Sigmoid colon (tissue), 7 donors: ENCODE data around the gene MOB1A. TPM values are rescaled to one million over a fixed set of nuclear protein-coding genes. Genes with fewer than 3 reads are reported as not detected.
A peak's percentile ranks its signal among the peaks of the same experiment; 100 is the strongest.
"Not testable (repeated sequence)": the region's sequence is repeated elsewhere in the genome, so short reads cannot be mapped to it uniquely, and the experiment has no call there.

Experiments
- DNase-seq: peaks from one replicate; pipeline ENCODE4 v3.0.0-alpha.2; 2019
- H3K27ac ChIP-seq, 4 donors: fragments of 200-600 bp; sonication (generic); one replicate each; pipeline ENCODE4 v1.5.1; 2016 to 2019; ENCODE audit warnings: mild to moderate bottlenecking in 1 of 4
- H3K27me3 ChIP-seq, 3 donors: fragments of 200-600 bp; sonication (generic); one replicate each; pipeline ENCODE4 v1.5.1; 2019; ENCODE audit warnings: mild to moderate bottlenecking in 1 of 3
- H3K36me3 ChIP-seq, 4 donors: fragments of 200-600 bp; sonication (generic); one replicate each; pipeline ENCODE4 v1.5.1; 2016 to 2019
- H3K4me1 ChIP-seq, 4 donors: fragments of 200-600 bp; sonication (generic); one replicate each; pipeline ENCODE4 v1.5.1; 2017 to 2019
- H3K4me3 ChIP-seq, 4 donors: fragments of 200-600 bp; sonication (generic); one replicate each; pipeline ENCODE4 v1.5.1; 2017 to 2019; ENCODE audit warnings: mild to moderate bottlenecking in 2 of 4, moderate library complexity in 1 of 4
- H3K9me3 ChIP-seq, 4 donors: fragments of 200-600 bp in 3 of 4; sonication (generic) in 3 of 4; one replicate each; pipeline versions ENCODE4 v1.5.1 to v1.6.1; 2013 to 2019
- EP300 ChIP-seq, 4 donors: sonication (generic); formaldehyde crosslinking; IDR thresholded peaks; one replicate each; pipeline ENCODE4 v1.6.1; 2017; ENCODE audit warnings: antibody characterized with exemption in 4 of 4
- POLR2A ChIP-seq, 2 donors: fragments of 450-650 bp; IDR thresholded peaks; one replicate each; pipeline ENCODE4 v1.6.1; 2016; ENCODE audit warnings: antibody characterized with exemption in 2 of 2, mild to moderate bottlenecking in 2 of 2, moderate library complexity in 2 of 2
- POLR2AphosphoS5 ChIP-seq, 4 donors: sonication (generic); formaldehyde crosslinking; IDR thresholded peaks; one replicate each; pipeline ENCODE4 v1.6.1; 2017; ENCODE audit warnings: antibody characterized with exemption in 4 of 4
- WGBS, 2 donors: extraction: QIAGEN DNeasy Blood & Tissue Kit; methylation state at CpG; one replicate each; pipeline ENCODE4 v1.1.7; 2013; 5-methylcytosine and 5-hydroxymethylcytosine counted together
- intact Hi-C: fragments of 100-400 bp; cut with DNase I; formaldehyde crosslinking; loops from one replicate; pipeline ENCODE4 v1.15.1; 2023
- polyA plus RNA-seq, 3 donors: library from polyadenylated mRNA; stranded (reverse); fragments of 200-250 nt; gene quantifications; one replicate each; pipeline ENCODE4 v1.2.3, GENCODE V29; 2013
- total RNA-seq, 4 donors: library from RNA; depleted of rRNA; stranded (reverse); fragments of >200 nt; gene quantifications; one replicate each; pipeline ENCODE4 v1.1.0, GENCODE V29; 2016
- TF ChIP-seq, protein P1 (sequence below), 4 experiments: fragments of 450-650 bp in 3 of 4; fragments of 200-600 bp in 1 of 4; IDR thresholded peaks; one replicate each; pipeline ENCODE4 v1.5.1; 2016 to 2019; ENCODE audit warnings: antibody characterized with exemption in 4 of 4, mild to moderate bottlenecking in 3 of 4, moderate library complexity in 2 of 4
- donor health status: healthy with polysubstance abuse.
- donor health status: Bipolar disorder and iron deficiency.
- donor health status: healthy.

MOB1A gene
- total and polyA plus RNA-seq, 7 donors: 51.1 to 108 (median 85.1) TPM

GRCh38 chr2:74219846-74220486, 41.3 kb upstream of the MOB1A start:
- intact Hi-C loops: no loop called here
- no peak for DNase-seq
- Histone ChIP-seq H3K27ac (no peak overlapping the region), H3K4me1 (no peaks in the 10 kb centered on the region), H3K9me3 (no peaks in the 10 kb centered on the region), H3K36me3 (no peaks in the 10 kb centered on the region), H3K27me3 (no peaks in the 10 kb centered on the region), H3K4me3 (no peak overlapping the region)
- no peak for TF ChIP-seq EP300 (IDR thresholded peaks at IDR 0.05)
- TF ChIP-seq, protein P1, sequence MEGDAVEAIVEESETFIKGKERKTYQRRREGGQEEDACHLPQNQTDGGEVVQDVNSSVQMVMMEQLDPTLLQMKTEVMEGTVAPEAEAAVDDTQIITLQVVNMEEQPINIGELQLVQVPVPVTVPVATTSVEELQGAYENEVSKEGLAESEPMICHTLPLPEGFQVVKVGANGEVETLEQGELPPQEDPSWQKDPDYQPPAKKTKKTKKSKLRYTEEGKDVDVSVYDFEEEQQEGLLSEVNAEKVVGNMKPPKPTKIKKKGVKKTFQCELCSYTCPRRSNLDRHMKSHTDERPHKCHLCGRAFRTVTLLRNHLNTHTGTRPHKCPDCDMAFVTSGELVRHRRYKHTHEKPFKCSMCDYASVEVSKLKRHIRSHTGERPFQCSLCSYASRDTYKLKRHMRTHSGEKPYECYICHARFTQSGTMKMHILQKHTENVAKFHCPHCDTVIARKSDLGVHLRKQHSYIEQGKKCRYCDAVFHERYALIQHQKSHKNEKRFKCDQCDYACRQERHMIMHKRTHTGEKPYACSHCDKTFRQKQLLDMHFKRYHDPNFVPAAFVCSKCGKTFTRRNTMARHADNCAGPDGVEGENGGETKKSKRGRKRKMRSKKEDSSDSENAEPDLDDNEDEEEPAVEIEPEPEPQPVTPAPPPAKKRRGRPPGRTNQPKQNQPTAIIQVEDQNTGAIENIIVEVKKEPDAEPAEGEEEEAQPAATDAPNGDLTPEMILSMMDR (IDR thresholded peaks at IDR 0.05): no peak
- no peak for TF ChIP-seq POLR2AphosphoS5 (IDR thresholded peaks at IDR 0.05)
- TF ChIP-seq POLR2A (IDR thresholded peaks at IDR 0.05): no peak
- WGBS, 2 donors: 94 to 98% methylated on average over 5 of the region's 5 CpGs

- intact Hi-C loops: no loop called here
- 63 to 82% methylated on average over 2 of the region's 2 CpGs for WGBS, 2 donors
- H3K36me3 ChIP-seq: peaks cover 0 to 9% (median 3%) of the 10 kb centered on the region in 4 donors
Observed at GRCh38 chr2:74216642-74217041, 38.0 kb upstream of the MOB1A start.

GRCh38 chr2:74215771-74216170, 37.1 kb upstream of the MOB1A start:
- H3K4me3 ChIP-seq, intact Hi-C loops, H3K4me1 ChIP-seq, H3K9me3 ChIP-seq, H3K27me3 ChIP-seq, H3K27ac ChIP-seq, DNase-seq, H3K36me3 ChIP-seq: not testable (repeated sequence)
- WGBS, 2 donors: 95% methylated on average over 6 of the region's 6 CpGs

More at GRCh38 chr2:74216642-74217041, 38.0 kb upstream of the MOB1A start:
- H3K9me3 ChIP-seq: no peaks in the 10 kb centered on the region
- H3K4me3 ChIP-seq: no peak overlapping the region
- H3K27ac ChIP-seq: no peak overlapping the region
- TF ChIP-seq EP300 (IDR thresholded peaks at IDR 0.05) (no peak), POLR2AphosphoS5 (IDR thresholded peaks at IDR 0.05) (no peak), POLR2A (IDR thresholded peaks at IDR 0.05) (no peak)
- TF ChIP-seq, protein P1 (IDR thresholded peaks at IDR 0.05): no peak
- DNase-seq: no peak
- H3K4me1 ChIP-seq: no peaks in the 10 kb centered on the region
- no peaks in the 10 kb centered on the region for H3K27me3 ChIP-seq

DNA sequence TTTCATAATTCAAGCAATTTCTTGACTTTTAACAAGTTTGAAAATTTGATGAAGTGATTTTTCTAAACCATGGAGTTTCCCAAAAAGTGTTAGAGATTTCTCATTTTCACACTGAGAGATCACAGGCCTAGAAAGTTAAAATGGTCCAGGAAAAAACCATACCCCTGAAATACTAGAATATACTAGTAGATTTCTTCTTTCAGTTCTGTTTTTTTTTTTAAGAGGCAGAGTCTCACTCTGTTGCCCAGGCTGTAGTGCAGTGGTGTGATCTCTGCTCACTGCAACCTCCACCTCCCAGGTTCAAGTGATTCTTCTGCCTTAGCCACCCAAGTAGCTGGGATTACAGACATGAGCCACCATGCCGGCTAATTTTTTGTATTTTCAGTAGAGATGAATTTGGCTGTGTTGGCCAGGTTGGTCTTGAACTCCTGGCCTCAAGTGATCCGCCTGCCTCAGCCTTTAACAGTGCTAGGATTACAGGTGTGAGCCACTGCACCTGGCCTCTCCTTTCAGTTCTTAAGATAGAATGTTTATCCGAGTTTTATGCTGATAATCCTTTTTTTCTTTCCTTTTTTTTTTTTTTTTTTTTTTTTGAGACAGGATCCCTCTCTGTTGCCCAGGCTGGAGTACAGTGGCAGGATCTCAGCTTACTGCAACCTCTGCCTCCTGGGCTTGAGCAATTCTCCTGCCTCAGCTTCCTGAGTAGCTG, 34.2 kb upstream of the MOB1A start:
- Histone ChIP-seq H3K9me3 (no peaks in the 10 kb centered on the region), H3K36me3 (peaks cover 0 to 9% (median 6%) of the 10 kb centered on the region in 4 donors), H3K27me3 (no peaks in the 10 kb centered on the region), H3K27ac (no peak overlapping the region), H3K4me3 (no peak overlapping the region), H3K4me1 (no peaks in the 10 kb centered on the region)
- intact Hi-C loops: no loop called here
- no peak for TF ChIP-seq EP300 (IDR thresholded peaks at IDR 0.05)
- TF ChIP-seq, protein P1 (IDR thresholded peaks at IDR 0.05): no peak
- TF ChIP-seq POLR2A (IDR thresholded peaks at IDR 0.05): no peak
- TF ChIP-seq POLR2AphosphoS5 (IDR thresholded peaks at IDR 0.05): no peak
- WGBS, 2 donors: 91 to 97% methylated on average over 3 of the region's 3 CpGs
- no peak for DNase-seq

- peak overlapping the region in 3 of 4 donors; percentile 3 to 31 (median 19) for H3K27ac ChIP-seq
- peaks cover 0 to under 1% (median 0%) of the 10 kb centered on the region in 4 donors for H3K36me3 ChIP-seq
- intact Hi-C loops: no loop called here
- peaks cover 0 to 3% (median 0%) of the 10 kb centered on the region in 4 donors for H3K4me1 ChIP-seq
- H3K9me3 ChIP-seq: no peaks in the 10 kb centered on the region
- WGBS, 2 donors: 14 to 20% methylated on average over 6 of the region's 6 CpGs
- DNase-seq: no peak
- TF ChIP-seq EP300 (IDR thresholded peaks at IDR 0.05) (peak in 1 of 4 donors; percentile 19), POLR2AphosphoS5 (IDR thresholded peaks at IDR 0.05) (peak in 2 of 4 donors; percentile 9 to 21), POLR2A (IDR thresholded peaks at IDR 0.05) (no peak)
- TF ChIP-seq, protein P1 (IDR thresholded peaks at IDR 0.05): no peak
- H3K27me3 ChIP-seq: no peaks in the 10 kb centered on the region
- H3K4me3 ChIP-seq: no peak overlapping the region
Observed at GRCh38 chr2:74206180-74206688, 27.6 kb upstream of the MOB1A start.
